Activated T-helper 2 cell treated with anti-CD3 and anti-CD28 coated beads, Interferon-gamma antibody, Interleukin-2, Interleukin-4, amounts not matched to agents 10 μg/mL and 5 μg/mL and 100 μg/mL, durations not matched to agents 14 hours and 24 hours and 36 hours (primary cell): ENCODE data around the gene PUSL1. TPM values are rescaled to one million over a fixed set of nuclear protein-coding genes. Genes with fewer than 3 reads are reported as not detected.

Experiments
- DNase-seq: peaks from one replicate; pipeline ENCODE4 v3.0.0; 2021; ENCODE audit warnings: low spot score
- H3K27ac Mint-ChIP-seq: one replicate; pipeline ENCODE4 v1.8.0; 2021; ENCODE audit warnings: mixed read lengths
- H3K27me3 Mint-ChIP-seq: one replicate; pipeline ENCODE4 v1.8.0; 2021; ENCODE audit warnings: low read depth, mixed read lengths
- H3K36me3 Mint-ChIP-seq: one replicate; pipeline ENCODE4 v1.8.0; 2021; ENCODE audit warnings: low read depth, mixed read lengths
- H3K4me1 Mint-ChIP-seq: one replicate; pipeline ENCODE4 v1.8.0; 2021; ENCODE audit warnings: low read depth, mixed read lengths
- H3K4me3 Mint-ChIP-seq: one replicate; pipeline ENCODE4 v1.8.0; 2021; ENCODE audit warnings: low read depth, mild to moderate bottlenecking, moderate library complexity, mixed read lengths
- H3K9me3 Mint-ChIP-seq: one replicate; pipeline ENCODE4 v1.8.0; 2021; ENCODE audit warnings: mixed read lengths
- intact Hi-C: fragments of 100-400 bp; cut with micrococcal nuclease; formaldehyde crosslinking; loops from one replicate; pipeline ENCODE4 v1.15.1; 2023
- total RNA-seq: library from RNA; stranded (reverse); gene quantifications from 2 replicates; pipeline ENCODE4 v1.2.3, GENCODE V29; 2022

Gene PUSL1
- total RNA-seq, 1 donor from 2014 or later = 31.8 TPM

- Mint-ChIP-seq H3K27me3 (no peaks in the 10 kb centered on the region), H3K36me3 (no peaks in the 10 kb centered on the region), H3K27ac (no peak overlapping the region), H3K9me3 (no peaks in the 10 kb centered on the region), H3K4me3 (no peak overlapping the region), H3K4me1 (peaks cover 1% of the 10 kb centered on the region)
- intact Hi-C loops = no loop called here
- DNase-seq = no peak
These were observed 25.4 kb upstream of the PUSL1 start for GRCh38 chr1:1282998-1283397.

GRCh38 chr1:1283821-1284220 lies 24.6 kb upstream of the PUSL1 start:
- intact Hi-C loops = no loop called here
- H3K27me3 Mint-ChIP-seq = no peaks in the 10 kb centered on the region
- no peaks in the 10 kb centered on the region for H3K9me3 Mint-ChIP-seq
- no peaks in the 10 kb centered on the region for H3K36me3 Mint-ChIP-seq
- H3K4me1 Mint-ChIP-seq = peaks cover 1% of the 10 kb centered on the region
- no peak for DNase-seq
- no peak overlapping the region for H3K4me3 Mint-ChIP-seq
- no peak overlapping the region for H3K27ac Mint-ChIP-seq

- Mint-ChIP-seq H3K27ac (no peak overlapping the region), H3K9me3 (no peaks in the 10 kb centered on the region), H3K27me3 (no peaks in the 10 kb centered on the region), H3K36me3 (no peaks in the 10 kb centered on the region), H3K4me1 (peaks cover 1% of the 10 kb centered on the region), H3K4me3 (no peak overlapping the region)
- intact Hi-C loops = no loop called here
- DNase-seq = no peak
These were observed 23.9 kb upstream of the PUSL1 start for GRCh38 chr1:1284221-1285101.

GRCh38 chr1:1285102-1285571 lies 23.3 kb upstream of the PUSL1 start:
- H3K4me1 Mint-ChIP-seq = peaks cover 1% of the 10 kb centered on the region

GRCh38 chr1:1285611-1286311 lies 22.6 kb upstream of the PUSL1 start:
- intact Hi-C loops = no loop called here
- H3K36me3 Mint-ChIP-seq = no peaks in the 10 kb centered on the region
- DNase-seq = no peak
- no peaks in the 10 kb centered on the region for H3K27me3 Mint-ChIP-seq
- H3K9me3 Mint-ChIP-seq = no peaks in the 10 kb centered on the region
- H3K27ac Mint-ChIP-seq = no peak overlapping the region
- H3K4me3 Mint-ChIP-seq = no peak overlapping the region
- peaks cover 1% of the 10 kb centered on the region for H3K4me1 Mint-ChIP-seq

More at GRCh38 chr1:1285102-1285571, 23.3 kb upstream of the PUSL1 start:
- DNase-seq = no peak
- H3K36me3 Mint-ChIP-seq = no peaks in the 10 kb centered on the region
- no peaks in the 10 kb centered on the region for H3K27me3 Mint-ChIP-seq
- no peak overlapping the region for H3K4me3 Mint-ChIP-seq
- H3K27ac Mint-ChIP-seq = no peak overlapping the region
- H3K9me3 Mint-ChIP-seq = no peaks in the 10 kb centered on the region
- intact Hi-C loops = no loop called here

- DNase-seq = no peak
- intact Hi-C loops = no loop called here
- Mint-ChIP-seq H3K36me3 (no peaks in the 10 kb centered on the region), H3K4me1 (peaks cover 1% of the 10 kb centered on the region), H3K4me3 (no peak overlapping the region), H3K27me3 (no peaks in the 10 kb centered on the region), H3K27ac (no peak overlapping the region), H3K9me3 (no peaks in the 10 kb centered on the region)
These were observed 21.8 kb upstream of the PUSL1 start for GRCh38 chr1:1286313-1287261.

- H3K27ac Mint-ChIP-seq = no peak overlapping the region
- intact Hi-C loops = no loop called here
- no peak for DNase-seq
- H3K27me3 Mint-ChIP-seq = no peaks in the 10 kb centered on the region
- no peak overlapping the region for H3K4me3 Mint-ChIP-seq
- H3K4me1 Mint-ChIP-seq = peaks cover 1% of the 10 kb centered on the region
- H3K36me3 Mint-ChIP-seq = no peaks in the 10 kb centered on the region
- H3K9me3 Mint-ChIP-seq = no peaks in the 10 kb centered on the region
These were observed 20.9 kb upstream of the PUSL1 start for GRCh38 chr1:1287288-1288110.

- Mint-ChIP-seq H3K9me3 (no peaks in the 10 kb centered on the region), H3K27me3 (no peaks in the 10 kb centered on the region), H3K4me1 (no peaks in the 10 kb centered on the region), H3K27ac (no peak overlapping the region), H3K4me3 (no peak overlapping the region), H3K36me3 (no peaks in the 10 kb centered on the region)
- intact Hi-C loops = loop anchor here (5.0 kb wide), 2 partner anchors 168 to 258 kb away; no protein-coding TSS in a partner anchor
- DNase-seq = peak; percentile 58
These were observed 18.1 kb upstream of the PUSL1 start for GRCh38 chr1:1290238-1290731.

- intact Hi-C loops = loop anchor here (5.0 kb wide), 2 partner anchors 169 to 259 kb away; no protein-coding TSS in a partner anchor
- Mint-ChIP-seq H3K4me3 (no peak overlapping the region), H3K27me3 (no peaks in the 10 kb centered on the region), H3K36me3 (no peaks in the 10 kb centered on the region), H3K4me1 (no peaks in the 10 kb centered on the region), H3K9me3 (no peaks in the 10 kb centered on the region), H3K27ac (no peak overlapping the region)
- DNase-seq = no peak
These were observed 17.3 kb upstream of the PUSL1 start for GRCh38 chr1:1291023-1291528.

GRCh38 chr1:1291548-1292441 lies 16.6 kb upstream of the PUSL1 start:
- Mint-ChIP-seq H3K4me1 (no peaks in the 10 kb centered on the region), H3K4me3 (no peak overlapping the region), H3K27ac (no peak overlapping the region), H3K36me3 (no peaks in the 10 kb centered on the region), H3K9me3 (no peaks in the 10 kb centered on the region), H3K27me3 (no peaks in the 10 kb centered on the region)
- DNase-seq = peak; percentile 51
- intact Hi-C loops = loop anchor here (5.0 kb wide), 2 partner anchors 169 to 259 kb away; no protein-coding TSS in a partner anchor

- Mint-ChIP-seq H3K9me3 (no peaks in the 10 kb centered on the region), H3K27ac (no peak overlapping the region), H3K36me3 (no peaks in the 10 kb centered on the region), H3K4me3 (no peak overlapping the region), H3K4me1 (no peaks in the 10 kb centered on the region), H3K27me3 (no peaks in the 10 kb centered on the region)
- no peak for DNase-seq
- intact Hi-C loops = loop anchor here (5.0 kb wide), 2 partner anchors 170 to 260 kb away; no protein-coding TSS in a partner anchor
These were observed 16.0 kb upstream of the PUSL1 start for GRCh38 chr1:1292442-1292779.
